GM12878 (cell line): Measurements from ENCODE around the gene SDK2. TPM values are rescaled to one million over a fixed set of nuclear protein-coding genes. Genes with fewer than 3 reads are reported as not detected.

Source experiments
- ATAC-seq: fragments of 200-7000 bp; cut with Tn5 transposase; 3 replicates; pipeline ENCODE4 v1.9.1; 2020; ENCODE audit warnings: mild to moderate bottlenecking, moderate library complexity
- BruUV-seq: library from RNA; stranded (reverse); fragments of 400-500 nt; replicated peaks from 2 replicates; lab custom pipeline; 2021; lab: Mats Ljungman, UMichigan
- CTCF ChIA-PET: fragments of 300-600 bp; sonication (Branson Sonifier 250); formaldehyde crosslinking; extraction: SDS; loops from one replicate; lab custom pipeline; 2021; ENCODE audit warnings: inconsistent platforms; lab: Yijun Ruan, JAX
- POLR2A ChIA-PET: fragments of 350-600 bp; formaldehyde crosslinking; extraction: SDS; loops from one replicate; lab custom pipeline; 2021; ENCODE audit warnings: inconsistent platforms; lab: Charles Lee
- RAD21 ChIA-PET: fragments of 300-600 bp; sonication (Branson Sonifier 250); formaldehyde crosslinking; loops from one replicate; lab custom pipeline; 2023; ENCODE audit warnings: antibody characterized with exemption; ENCODE audit not compliant: unreplicated experiment; lab: Charles Lee
- SMC1A ChIA-PET: fragments of 300-600 bp; sonication (Branson Sonifier 250); formaldehyde crosslinking; loops from one replicate; lab custom pipeline; 2023; ENCODE audit not compliant: unreplicated experiment, uncharacterized antibody; lab: Charles Lee
- DNase-seq: peaks from one replicate; pipeline ENCODE4 v3.0.0-alpha.2; 2011; ENCODE audit warnings: low read depth, low spot score
- FAIRE-seq: peaks from 3 replicates; lab custom pipeline; 2011; peaks lifted over from hg19 to GRCh38; lab: Jason Lieb, UNC
- H2AFZ ChIP-seq: 2 replicates; pipeline ENCODE4 v1.6.0; 2011; ENCODE audit warnings: low read depth, low read length, control low read depth; ENCODE audit not compliant: control insufficient read depth
- H3K27ac ChIP-seq: 2 replicates; pipeline ENCODE4 v1.5.1; 2011; ENCODE audit warnings: control low read depth; ENCODE audit not compliant: control insufficient read depth, insufficient read depth
- H3K27me3 ChIP-seq, 2 experiments: replicated peaks in 1 of 2; 2 replicates each; pipeline versions ENCODE4 v1.6.0 to v1.6.1; 2011; ENCODE audit warnings: low read length in 1 of 2; ENCODE audit not compliant: control insufficient read depth in 2 of 2, insufficient read depth in 2 of 2
- H3K36me3 ChIP-seq, 2 experiments: 2 replicates each; pipeline ENCODE4 v1.5.1; 2011; ENCODE audit warnings: low read length in 1 of 2; ENCODE audit not compliant: control insufficient read depth in 2 of 2, insufficient read depth in 2 of 2
- H3K4me1 ChIP-seq: 2 replicates; pipeline ENCODE4 v1.6.1; 2011; ENCODE audit warnings: mild to moderate bottlenecking, low read length, moderate library complexity, mixed read lengths; ENCODE audit not compliant: control insufficient read depth, insufficient read depth
- H3K4me2 ChIP-seq: 2 replicates; pipeline ENCODE4 v1.6.0; 2011; ENCODE audit warnings: control low read depth; ENCODE audit not compliant: control insufficient read depth, insufficient read depth
- H3K4me3 ChIP-seq: fragments of 200-600 bp; sonication (generic); 2 replicates; pipeline ENCODE4 v1.5.1; 2016
- H3K79me2 ChIP-seq: 2 replicates; pipeline ENCODE4 v1.6.0; 2011; ENCODE audit warnings: low read length; ENCODE audit not compliant: control insufficient read depth, insufficient read depth
- H3K9ac ChIP-seq: 2 replicates; pipeline ENCODE4 v1.8.0; 2011; ENCODE audit warnings: low read length, control low read depth, mixed read lengths; ENCODE audit not compliant: control insufficient read depth, insufficient read depth
- H3K9me3 ChIP-seq: replicated peaks from 3 replicates; pipeline ENCODE4 v1.5.1; 2011; ENCODE audit warnings: mild to moderate bottlenecking, low read length; ENCODE audit not compliant: control insufficient read depth, insufficient read depth
- H4K20me1 ChIP-seq: 2 replicates; pipeline ENCODE4 v1.6.0; 2011; ENCODE audit not compliant: control insufficient read depth, insufficient read depth
- CREB1 ChIP-seq: IDR thresholded peaks from 2 replicates; pipeline ENCODE4 v1.6.1; 2012; ENCODE audit warnings: low read depth, mild to moderate bottlenecking, inconsistent platforms
- RAD51 ChIP-seq: fragments of 450-650 bp; IDR thresholded peaks from 2 replicates; pipeline ENCODE4 v1.6.1; 2016; ENCODE audit warnings: moderate library complexity, mild to moderate bottlenecking, inconsistent platforms
- RB1 ChIP-seq: fragments of 450-650 bp; formaldehyde crosslinking; IDR thresholded peaks from 2 replicates; pipeline ENCODE4 v1.6.1; 2017; ENCODE audit warnings: mild to moderate bottlenecking, borderline replicate concordance
- RFX5 ChIP-seq: IDR thresholded peaks from 2 replicates; pipeline ENCODE4 v1.6.1; 2011; ENCODE audit warnings: low read depth, low read length, improper control_type of control experiment
- RUNX3 ChIP-seq: IDR thresholded peaks from 2 replicates; pipeline ENCODE4 v1.6.1; 2012; ENCODE audit warnings: low read length, inconsistent platforms
- SIX5 ChIP-seq: IDR thresholded peaks from 2 replicates; pipeline ENCODE4 v1.6.1; 2011; ENCODE audit warnings: mild to moderate bottlenecking, low read depth, low read length, moderate library complexity; ENCODE audit not compliant: severe bottlenecking
- SUPT20H ChIP-seq: IDR thresholded peaks from 2 replicates; pipeline ENCODE4 v1.6.1; 2011; ENCODE audit warnings: low read depth, mild to moderate bottlenecking, low read length, moderate library complexity, borderline replicate concordance; ENCODE audit not compliant: control insufficient read depth
- WGBS: methylation state at CpG from one replicate; pipeline ENCODE4 v1.1.6; 2016; ENCODE audit warnings: low lambda C conversion rate; ENCODE audit not compliant: insufficient replicate concordance, insufficient coverage; ENCODE audit errors: missing lambda C conversion rate; 5-methylcytosine and 5-hydroxymethylcytosine counted together
- in situ Hi-C: fragments of 300-500 bp; cut with MboI; formaldehyde crosslinking; loops from 9 replicates; pipeline ENCODE4 v1.14.3; 2018; ENCODE audit warnings: mixed read lengths
- intact Hi-C: fragments of 100-400 bp; cut with micrococcal nuclease; formaldehyde crosslinking; loops from one replicate; pipeline ENCODE4 v1.14.2; 2022; ENCODE audit not compliant: unreplicated experiment
- polyA plus RNA-seq, 11 experiments: library from polyadenylated mRNA; depleted of rRNA in 4 of 11; unstranded in 6 of 11; stranded (reverse) in 5 of 11; fragments of >200 nt; fragmentation: Nextera tagmentation in 4 of 11; fragmentation: Illumina TruSeq in 1 of 11; extraction: Ambion mirVana in 4 of 11; extraction: Trizol in 1 of 11; gene quantifications; 1 replicate in 1 of 11; 2 replicates in 10 of 11; pipeline versions ENCODE4 v1.2.1 to v1.2.3, GENCODE V29; 2011 to 2016; ENCODE audit warnings: inconsistent platforms in 2 of 11, missing spikeins in 2 of 11, low read depth in 1 of 11
- total RNA-seq, 4 experiments: library from RNA; depleted of rRNA in 3 of 4; stranded (reverse); fragments of >200 nt in 3 of 4; fragmentation: Illumina TruSeq in 1 of 4; extraction: Trizol in 1 of 4; gene quantifications; 2 replicates each; pipeline versions ENCODE4 v1.2.1 to v1.2.3, GENCODE V29; 2013 to 2021
- TF ChIP-seq, protein P1 (sequence below): fragments of 450-650 bp; IDR thresholded peaks from 2 replicates; pipeline ENCODE4 v1.6.1; 2017; ENCODE audit warnings: mild to moderate bottlenecking
- TF ChIP-seq, protein P2 (sequence below): IDR thresholded peaks from 2 replicates; pipeline ENCODE4 v1.6.1; 2012; ENCODE audit warnings: mild to moderate bottlenecking, low read depth, low read length

SDK2 gene
- total and polyA plus RNA-seq, 10 of the 15 experiments (the other 5 are each of a cell fraction or from before 2014, with no cell fraction given): 0.03 to 0.08 (median 0.03) TPM; not detected in 7

DNA sequence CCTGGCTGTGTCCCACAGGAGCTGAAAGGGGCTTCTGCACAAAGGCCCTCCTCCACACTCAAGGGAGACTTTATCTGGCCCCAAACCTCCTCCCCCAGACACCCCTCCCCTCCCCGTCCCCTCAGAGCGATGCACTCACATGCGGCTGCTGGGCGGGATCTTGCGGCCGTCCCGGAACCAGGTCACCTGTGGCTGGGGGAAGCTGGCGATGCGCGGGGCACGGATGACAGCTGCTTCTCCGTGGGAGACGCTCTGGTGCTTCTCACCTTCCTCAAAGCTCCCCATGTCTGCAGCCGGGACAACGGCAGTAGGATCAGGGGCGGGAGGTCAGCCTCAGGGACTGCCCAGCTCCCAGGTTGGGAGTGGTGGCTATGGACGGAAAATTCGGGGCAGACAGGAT is 188.5 kb downstream of the SDK2 start:
- no peak overlapping the region for H3K4me2 ChIP-seq
- H3K27me3 ChIP-seq: peaks cover 1 to 2% of the 10 kb centered on the region in 2 experiments; a peak in 2 of 4 replicates
- ChIA-PET SMC1A (no interaction called here), CTCF (no interaction called here), RAD21 (interaction anchor here (0.7 kb wide), 1 partner anchor 590 kb away, joined by 3 read pairs; no protein-coding TSS in a partner anchor), POLR2A (no interaction called here)
- H4K20me1 ChIP-seq: no peaks in the 10 kb centered on the region
- no peak for DNase-seq
- no peaks in the 10 kb centered on the region for H3K36me3 ChIP-seq
- H3K4me3 ChIP-seq: no peak overlapping the region
- no TSS peak for BruUV-seq
- no peaks in the 10 kb centered on the region; the same call in 2 of the 3 replicates for H3K9me3 ChIP-seq
- no peak for ATAC-seq
- 30% methylated on average over 15 of the region's 18 CpGs for WGBS
- intact Hi-C loops (no loop called here), in situ Hi-C loops (no loop called here)
- no peaks in the 10 kb centered on the region for H3K79me2 ChIP-seq
- H3K9ac ChIP-seq: no peak overlapping the region
- H3K27ac ChIP-seq: no peak overlapping the region
- no peaks in the 10 kb centered on the region for H3K4me1 ChIP-seq
- H2AFZ ChIP-seq: no peak overlapping the region
- no peak for FAIRE-seq
- TF ChIP-seq, protein P1, sequence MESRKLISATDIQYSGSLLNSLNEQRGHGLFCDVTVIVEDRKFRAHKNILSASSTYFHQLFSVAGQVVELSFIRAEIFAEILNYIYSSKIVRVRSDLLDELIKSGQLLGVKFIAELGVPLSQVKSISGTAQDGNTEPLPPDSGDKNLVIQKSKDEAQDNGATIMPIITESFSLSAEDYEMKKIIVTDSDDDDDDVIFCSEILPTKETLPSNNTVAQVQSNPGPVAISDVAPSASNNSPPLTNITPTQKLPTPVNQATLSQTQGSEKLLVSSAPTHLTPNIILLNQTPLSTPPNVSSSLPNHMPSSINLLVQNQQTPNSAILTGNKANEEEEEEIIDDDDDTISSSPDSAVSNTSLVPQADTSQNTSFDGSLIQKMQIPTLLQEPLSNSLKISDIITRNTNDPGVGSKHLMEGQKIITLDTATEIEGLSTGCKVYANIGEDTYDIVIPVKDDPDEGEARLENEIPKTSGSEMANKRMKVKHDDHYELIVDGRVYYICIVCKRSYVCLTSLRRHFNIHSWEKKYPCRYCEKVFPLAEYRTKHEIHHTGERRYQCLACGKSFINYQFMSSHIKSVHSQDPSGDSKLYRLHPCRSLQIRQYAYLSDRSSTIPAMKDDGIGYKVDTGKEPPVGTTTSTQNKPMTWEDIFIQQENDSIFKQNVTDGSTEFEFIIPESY: no peak
- TF ChIP-seq RAD51 (no peak), RB1 (no peak), SUPT20H (no peak), RUNX3 (no peak), SIX5 (no peak), RFX5 (no peak), CREB1 (no peak)
- TF ChIP-seq, protein P2, sequence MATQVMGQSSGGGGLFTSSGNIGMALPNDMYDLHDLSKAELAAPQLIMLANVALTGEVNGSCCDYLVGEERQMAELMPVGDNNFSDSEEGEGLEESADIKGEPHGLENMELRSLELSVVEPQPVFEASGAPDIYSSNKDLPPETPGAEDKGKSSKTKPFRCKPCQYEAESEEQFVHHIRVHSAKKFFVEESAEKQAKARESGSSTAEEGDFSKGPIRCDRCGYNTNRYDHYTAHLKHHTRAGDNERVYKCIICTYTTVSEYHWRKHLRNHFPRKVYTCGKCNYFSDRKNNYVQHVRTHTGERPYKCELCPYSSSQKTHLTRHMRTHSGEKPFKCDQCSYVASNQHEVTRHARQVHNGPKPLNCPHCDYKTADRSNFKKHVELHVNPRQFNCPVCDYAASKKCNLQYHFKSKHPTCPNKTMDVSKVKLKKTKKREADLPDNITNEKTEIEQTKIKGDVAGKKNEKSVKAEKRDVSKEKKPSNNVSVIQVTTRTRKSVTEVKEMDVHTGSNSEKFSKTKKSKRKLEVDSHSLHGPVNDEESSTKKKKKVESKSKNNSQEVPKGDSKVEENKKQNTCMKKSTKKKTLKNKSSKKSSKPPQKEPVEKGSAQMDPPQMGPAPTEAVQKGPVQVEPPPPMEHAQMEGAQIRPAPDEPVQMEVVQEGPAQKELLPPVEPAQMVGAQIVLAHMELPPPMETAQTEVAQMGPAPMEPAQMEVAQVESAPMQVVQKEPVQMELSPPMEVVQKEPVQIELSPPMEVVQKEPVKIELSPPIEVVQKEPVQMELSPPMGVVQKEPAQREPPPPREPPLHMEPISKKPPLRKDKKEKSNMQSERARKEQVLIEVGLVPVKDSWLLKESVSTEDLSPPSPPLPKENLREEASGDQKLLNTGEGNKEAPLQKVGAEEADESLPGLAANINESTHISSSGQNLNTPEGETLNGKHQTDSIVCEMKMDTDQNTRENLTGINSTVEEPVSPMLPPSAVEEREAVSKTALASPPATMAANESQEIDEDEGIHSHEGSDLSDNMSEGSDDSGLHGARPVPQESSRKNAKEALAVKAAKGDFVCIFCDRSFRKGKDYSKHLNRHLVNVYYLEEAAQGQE: no peak
- TF ChIP-seq, all 136 proteins: peak for 0
